CD14-positive monocyte (primary cell): ENCODE measurements around the gene CERS2. TPM values are rescaled to one million over a fixed set of nuclear protein-coding genes. Genes with fewer than 3 reads are reported as not detected.

Experiments used
- DNase-seq, 3 donors: peaks; one replicate each; pipeline ENCODE4 v3.0.0-alpha.2; 2011 to 2022
- H2AFZ ChIP-seq: 2 replicates; pipeline ENCODE4 v1.6.0; 2012; ENCODE audit warnings: mild to moderate bottlenecking, low read depth, low read length, inconsistent platforms; ENCODE audit not compliant: insufficient read depth, poor library complexity, severe bottlenecking
- H3K27ac ChIP-seq, 2 donors: 1 replicate in 1 of 2; 2 replicates in 1 of 2; pipeline ENCODE4 v1.5.1; 2012 to 2013; ENCODE audit warnings: low read length in 2 of 2, control low read depth in 1 of 2, inconsistent platforms in 1 of 2, low read depth in 1 of 2, mild to moderate bottlenecking in 1 of 2
- H3K27me3 ChIP-seq, 2 donors: one replicate each; pipeline versions ENCODE4 v1.6.0 to v1.6.1; 2011 to 2013; ENCODE audit warnings: low read length in 2 of 2; ENCODE audit not compliant: control insufficient read depth in 2 of 2, insufficient read depth in 2 of 2
- H3K36me3 ChIP-seq, 2 donors: replicated peaks in 1 of 2; 1 replicate in 1 of 2; 2 replicates in 1 of 2; pipeline versions ENCODE4 v1.5.1 to v1.6.1; 2012 to 2013; ENCODE audit warnings: low read length in 2 of 2, control low read depth in 1 of 2, inconsistent platforms in 1 of 2, mild to moderate bottlenecking in 1 of 2; ENCODE audit not compliant: insufficient read depth in 2 of 2, control insufficient read depth in 1 of 2
- H3K4me1 ChIP-seq, 2 donors: 1 replicate in 1 of 2; 2 replicates in 1 of 2; pipeline versions ENCODE4 v1.5.1 to v1.6.1; 2012 to 2013; ENCODE audit warnings: low read length in 2 of 2, control low read depth in 1 of 2, inconsistent platforms in 1 of 2, mild to moderate bottlenecking in 1 of 2, moderate library complexity in 1 of 2; ENCODE audit not compliant: insufficient read depth in 2 of 2, control insufficient read depth in 1 of 2
- H3K4me2 ChIP-seq: replicated peaks from 2 replicates; pipeline ENCODE3; 2012; ENCODE audit warnings: low read length, moderate library complexity, mild to moderate bottlenecking; ENCODE audit not compliant: poor library complexity, severe bottlenecking; ENCODE audit errors: extremely low read depth
- H3K4me3 ChIP-seq, 3 experiments: fragments of 200-600 bp in 1 of 3; sonication (generic) in 1 of 3; replicated peaks in 1 of 3; 1 replicate in 2 of 3; 2 replicates in 1 of 3; pipeline ENCODE4 v1.5.1; 2011 to 2013; ENCODE audit warnings: low read length in 3 of 3, mild to moderate bottlenecking in 3 of 3, control low read depth in 2 of 3, low read depth in 2 of 3, inconsistent platforms in 1 of 3, moderate library complexity in 1 of 3
- H3K79me2 ChIP-seq: 2 replicates; pipeline ENCODE4 v1.6.0; 2012; ENCODE audit warnings: mild to moderate bottlenecking, control low read depth, inconsistent platforms, low read length, moderate library complexity; ENCODE audit not compliant: insufficient read depth
- H3K9ac ChIP-seq: 2 replicates; pipeline ENCODE4 v1.6.0; 2017; ENCODE audit warnings: low read length, mild to moderate bottlenecking; ENCODE audit not compliant: insufficient read depth, poor library complexity, severe bottlenecking
- H3K9me3 ChIP-seq, 2 donors: replicated peaks in 1 of 2; 1 replicate in 1 of 2; 2 replicates in 1 of 2; pipeline versions ENCODE4 v1.5.1 to v1.6.1; 2012 to 2013; ENCODE audit warnings: low read length in 2 of 2, control low read depth in 1 of 2; ENCODE audit not compliant: control insufficient read depth in 1 of 2, insufficient read depth in 1 of 2
- H4K20me1 ChIP-seq: 2 replicates; pipeline ENCODE4 v1.6.0; 2012; ENCODE audit warnings: mild to moderate bottlenecking, low read length, control low read depth, moderate library complexity; ENCODE audit not compliant: insufficient read depth
- H3K27ac Mint-ChIP-seq, 7 donors: one replicate each; pipeline ENCODE4 v1.8.0; 2020; ENCODE audit warnings: mild to moderate bottlenecking in 7 of 7, mixed read lengths in 7 of 7, moderate library complexity in 6 of 7, inconsistent platforms in 2 of 7
- H3K27me3 Mint-ChIP-seq, 3 donors: one replicate each; pipeline ENCODE4 v1.8.0; 2021 to 2022; ENCODE audit warnings: low read depth in 3 of 3, mild to moderate bottlenecking in 3 of 3, mixed read lengths in 3 of 3, moderate library complexity in 3 of 3, inconsistent platforms in 1 of 3
- H3K36me3 Mint-ChIP-seq, 2 donors: one replicate each; pipeline ENCODE4 v1.8.0; 2020; ENCODE audit warnings: mixed read lengths in 2 of 2, inconsistent platforms in 1 of 2, mild to moderate bottlenecking in 1 of 2
- H3K4me1 Mint-ChIP-seq: one replicate; pipeline ENCODE4 v1.8.0; 2020; ENCODE audit warnings: mild to moderate bottlenecking, mixed read lengths
- H3K4me3 Mint-ChIP-seq, 2 donors: one replicate each; pipeline ENCODE4 v1.8.0; 2020; ENCODE audit warnings: mild to moderate bottlenecking in 2 of 2, mixed read lengths in 2 of 2, moderate library complexity in 1 of 2
- H3K9me3 Mint-ChIP-seq, 7 donors: one replicate each; pipeline ENCODE4 v1.8.0; 2020 to 2022; ENCODE audit warnings: mixed read lengths in 7 of 7, mild to moderate bottlenecking in 6 of 7, moderate library complexity in 6 of 7, inconsistent platforms in 2 of 7
- CTCF ChIP-seq: fragments of 200-600 bp; IDR thresholded peaks from one replicate; pipeline ENCODE4 v1.8.0; 2022; ENCODE audit warnings: antibody characterized with exemption, mild to moderate bottlenecking
- WGBS: methylation state at CpG from one replicate; pipeline ENCODE4 v1.1.5; 2013; ENCODE audit warnings: missing lambda C conversion rate; ENCODE audit not compliant: insufficient coverage; 5-methylcytosine and 5-hydroxymethylcytosine counted together
- intact Hi-C, 2 donors: fragments of 100-400 bp; cut with micrococcal nuclease; formaldehyde crosslinking; loops; one replicate each; pipeline versions ENCODE4 v1.15.0 to v1.15.1; 2023
- polyA plus RNA-seq, 3 donors: library from polyadenylated mRNA; depleted of rRNA in 1 of 3; unstranded in 2 of 3; stranded (reverse) in 1 of 3; fragments of 300-500 nt in 2 of 3; fragments of >200 nt in 1 of 3; fragmentation: Illumina TruSeq in 2 of 3; gene quantifications; 1 replicate in 2 of 3; 2 replicates in 1 of 3; pipeline ENCODE4 v1.2.3, GENCODE V29; 2012 to 2021

The CERS2 gene
- polyA plus RNA-seq, 3 donors: 152 to 224 (median 200) TPM

DNA sequence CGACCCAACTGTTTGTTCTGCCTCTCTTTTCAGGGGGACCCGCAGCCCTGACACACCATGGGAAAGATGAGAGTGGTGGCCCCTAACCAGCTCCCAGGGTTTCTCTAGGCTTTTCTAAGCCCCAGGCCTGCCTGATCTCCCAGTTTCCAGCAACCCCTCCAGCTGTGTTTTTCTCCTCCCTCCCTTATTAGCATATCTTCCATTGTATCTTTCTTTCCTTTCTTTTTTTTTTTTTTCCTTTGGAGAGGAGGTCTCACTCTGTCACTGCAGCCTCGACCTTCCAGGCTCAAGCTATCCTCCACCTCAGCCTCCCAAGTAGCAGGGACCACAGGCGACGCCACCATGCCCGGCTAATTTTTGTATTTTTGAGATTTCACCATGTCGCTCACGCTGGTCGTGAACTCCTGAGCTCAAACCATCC, 1.8 kb upstream of the CERS2 start:
- no peaks in the 10 kb centered on the region for H3K9me3 ChIP-seq
- H3K9me3 Mint-ChIP-seq: no peaks in the 10 kb centered on the region
- H3K36me3 ChIP-seq: no peaks in the 10 kb centered on the region
- H3K36me3 Mint-ChIP-seq: peaks cover 2 to 7% of the 10 kb centered on the region in 2 donors
- H2AFZ ChIP-seq: no peak overlapping the region
- H3K9ac ChIP-seq: peak overlapping the region; percentile 11
- H3K4me2 ChIP-seq: peak overlapping the region; percentile 74
- 69% methylated on average over 4 of the region's 9 CpGs for WGBS
- no peaks in the 10 kb centered on the region for H3K27me3 ChIP-seq
- H3K4me1 ChIP-seq: peaks cover 71 to 74% of the 10 kb centered on the region in 2 donors
- intact Hi-C loops: loop anchor here (5.0 to 10.0 kb wide), 3 partner anchors 49 to 212 kb away; partner anchors contain the start of genes SETDB1 (in 2 of the 2) and CTSS (in 1 of the 2)
- peaks cover 51% of the 10 kb centered on the region for H3K79me2 ChIP-seq
- H3K4me3 ChIP-seq: peak overlapping the region in 1 of 3 experiments; percentile 79
- peaks cover 24% of the 10 kb centered on the region for H4K20me1 ChIP-seq
- peak overlapping the region; percentile 62 to 86 for H3K4me3 Mint-ChIP-seq
- no peaks in the 10 kb centered on the region for H3K27me3 Mint-ChIP-seq
- H3K4me1 Mint-ChIP-seq: peaks cover 70% of the 10 kb centered on the region
- H3K27ac ChIP-seq: peak overlapping the region; percentile 81 to 87
- DNase-seq: no peak
- peak overlapping the region; percentile 95 to 100 (median 99) for H3K27ac Mint-ChIP-seq
- no peak for TF ChIP-seq CTCF

DNA sequence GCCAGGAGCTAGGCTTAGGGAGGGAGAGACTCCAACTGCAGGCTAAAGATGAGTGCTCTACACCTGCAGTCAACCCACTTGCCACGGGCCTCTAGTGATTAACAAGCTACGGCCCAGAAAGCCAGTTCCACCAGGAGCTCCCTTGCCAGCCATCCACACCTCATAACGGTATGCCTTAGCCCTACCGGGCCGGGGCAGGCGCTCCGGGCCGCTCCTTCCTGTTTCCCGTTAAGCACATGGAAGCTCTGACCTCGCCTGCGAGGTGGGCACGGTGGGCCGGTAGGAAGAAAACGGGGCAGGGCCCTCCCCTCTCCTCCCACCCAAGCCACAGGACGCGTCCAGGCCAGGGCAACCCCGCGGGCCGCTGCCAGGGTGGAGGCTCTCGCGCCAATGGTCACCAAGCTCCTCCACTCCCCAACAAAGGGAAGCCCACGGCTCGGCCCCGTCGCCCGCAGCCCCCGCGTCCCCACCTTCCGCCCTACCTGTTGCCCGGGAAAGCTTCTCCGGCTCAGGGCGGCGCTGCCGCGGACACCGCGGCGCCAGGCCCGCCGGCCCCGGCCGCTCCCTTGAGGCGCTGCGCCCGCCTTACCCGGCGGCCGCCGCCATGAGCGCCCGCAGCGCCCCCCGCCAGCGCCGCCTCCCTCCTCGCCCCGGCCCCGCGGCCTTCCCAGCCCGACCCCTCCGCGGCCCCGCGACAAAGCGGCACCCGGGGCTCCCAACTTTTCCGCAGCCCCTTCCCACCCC, 627 bp downstream of the CERS2 start:
- intact Hi-C loops: loop anchor here (5.0 to 10.0 kb wide), 3 partner anchors 33 to 209 kb away; partner anchors contain the start of genes CTSS (in 1 of the 2), MINDY1 (in 1 of the 2), PRUNE1 (in 1 of the 2) and SETDB1 (in 1 of the 2)

More for the DNA sequence above, 627 bp downstream of the CERS2 start:
- Histone ChIP-seq H3K79me2 (peaks cover 75% of the 10 kb centered on the region), H3K36me3 (peaks cover under 1 to 6% of the 10 kb centered on the region in 2 donors), H4K20me1 (peaks cover 48% of the 10 kb centered on the region), H3K9ac (peak overlapping the region; percentile 83), H3K27me3 (no peaks in the 10 kb centered on the region), H3K27ac (peak overlapping the region; percentile 68 to 84), H3K4me2 (peak overlapping the region; percentile 98), H3K4me1 (peaks cover 75 to 84% of the 10 kb centered on the region in 2 donors), H3K9me3 (no peaks in the 10 kb centered on the region), H2AFZ (peak overlapping the region; percentile 75), H3K4me3 (peak overlapping the region; percentile 52 to 92 (median 88))
- TF ChIP-seq CTCF: no peak
- WGBS: under 1% methylated on average over 64 of the region's 67 CpGs
- no peaks in the 10 kb centered on the region for H3K9me3 Mint-ChIP-seq
- peak in 2 of 3 donors; percentile 35 to 40 for DNase-seq
- no peaks in the 10 kb centered on the region for H3K27me3 Mint-ChIP-seq
- peaks cover 82% of the 10 kb centered on the region for H3K4me1 Mint-ChIP-seq
- peak overlapping the region; percentile 86 to 90 for H3K4me3 Mint-ChIP-seq
- H3K36me3 Mint-ChIP-seq: peaks cover 4 to 8% of the 10 kb centered on the region in 2 donors
- peak overlapping the region; percentile 57 to 91 (median 77) for H3K27ac Mint-ChIP-seq
